Suprapubic skin (tissue), 3 donors: Measurements from ENCODE around the gene RBM15.

Source experiments
- CTCF ChIP-seq, 2 donors: fragments of 200-600 bp in 1 of 2; fragments of 450-650 bp in 1 of 2; sonication (generic) in 1 of 2; IDR thresholded peaks; one replicate each; pipeline ENCODE4 v1.5.1; 2016 to 2019; ENCODE audit warnings: antibody characterized with exemption in 2 of 2, mild to moderate bottlenecking in 1 of 2, moderate library complexity in 1 of 2
- POLR2A ChIP-seq, 2 donors: fragments of 450-650 bp; IDR thresholded peaks; one replicate each; pipeline ENCODE4 v1.6.1; 2017; ENCODE audit warnings: antibody characterized with exemption in 2 of 2, mild to moderate bottlenecking in 2 of 2, moderate library complexity in 2 of 2

DNA sequence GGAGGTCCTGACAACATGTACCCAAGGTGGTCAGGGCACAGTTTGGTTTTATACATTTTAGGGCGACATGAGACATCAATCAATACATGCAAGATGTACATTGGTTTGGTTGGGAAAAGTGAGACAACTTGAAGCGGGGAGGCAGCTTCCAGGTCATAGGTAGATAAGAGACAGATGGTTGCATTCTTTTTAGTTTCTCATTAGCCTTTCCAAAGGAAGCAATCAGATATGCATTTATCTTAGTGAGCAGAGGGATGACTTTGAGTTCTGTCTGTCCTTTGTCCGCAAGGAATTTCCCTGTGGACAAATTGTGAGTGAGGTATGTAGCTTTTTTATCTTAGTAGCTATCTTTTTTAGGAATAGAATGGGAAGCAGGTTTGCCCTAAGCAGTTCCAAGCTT is 10.5 kb upstream of the RBM15 start:
- no peak for TF ChIP-seq CTCF (IDR thresholded peaks at IDR 0.05)
- no peak for TF ChIP-seq POLR2A (IDR thresholded peaks at IDR 0.05)
